ENCODE data around the gene TMEM270.

Gene TMEM270

GRCh38 chr7:73890555-73891147 is 29.7 kb downstream of the TMEM270 start:
- no peak for DNase-seq

GRCh38 chr7:73891178-73891885 is 30.4 kb downstream of the TMEM270 start:
- no peak for DNase-seq

- DNase-seq: no peak
Measured at GRCh38 chr7:73892003-73892999, 31.3 kb downstream of the TMEM270 start.

- DNase-seq: peak; percentile 84
Measured at GRCh38 chr7:73893342-73894101, 32.6 kb downstream of the TMEM270 start.

- no peak for DNase-seq
Measured at GRCh38 chr7:73894166-73894565, 33.2 kb downstream of the TMEM270 start.

GRCh38 chr7:73894733-73895551 is 34.0 kb downstream of the TMEM270 start:
- no peak for DNase-seq

GRCh38 chr7:73895626-73896025 is 34.7 kb downstream of the TMEM270 start:
- no peak for DNase-seq

GRCh38 chr7:73896454-73896853 is 35.5 kb downstream of the TMEM270 start:
- DNase-seq: no peak

- peak; percentile 92 for DNase-seq
Measured at GRCh38 chr7:73899731-73900142, 38.8 kb downstream of the TMEM270 start.

GRCh38 chr7:73900286-73900685 is 39.3 kb downstream of the TMEM270 start:
- DNase-seq: no peak

GRCh38 chr7:73901231-73901822 is 40.4 kb downstream of the TMEM270 start:
- no peak for DNase-seq

- no peak for DNase-seq
Measured at GRCh38 chr7:73901823-73902597, 41.1 kb downstream of the TMEM270 start.

- DNase-seq: no peak
Measured at GRCh38 chr7:73903321-73904218, 42.6 kb downstream of the TMEM270 start.

GRCh38 chr7:73904219-73905137 is 43.5 kb downstream of the TMEM270 start:
- peak; percentile 74 for DNase-seq

- DNase-seq: no peak
Measured at GRCh38 chr7:73905360-73905759, 44.4 kb downstream of the TMEM270 start.

- no peak for DNase-seq
Measured at GRCh38 chr7:73906874-73907273, 45.9 kb downstream of the TMEM270 start.

GRCh38 chr7:73907554-73908122 is 46.7 kb downstream of the TMEM270 start:
- DNase-seq: no peak

GRCh38 chr7:73908123-73908611 is 47.2 kb downstream of the TMEM270 start:
- DNase-seq: no peak

Data from right forelimb (tissue), 1 donor.